ENCODE measurements around the gene MYLK.

MYLK gene

DNA sequence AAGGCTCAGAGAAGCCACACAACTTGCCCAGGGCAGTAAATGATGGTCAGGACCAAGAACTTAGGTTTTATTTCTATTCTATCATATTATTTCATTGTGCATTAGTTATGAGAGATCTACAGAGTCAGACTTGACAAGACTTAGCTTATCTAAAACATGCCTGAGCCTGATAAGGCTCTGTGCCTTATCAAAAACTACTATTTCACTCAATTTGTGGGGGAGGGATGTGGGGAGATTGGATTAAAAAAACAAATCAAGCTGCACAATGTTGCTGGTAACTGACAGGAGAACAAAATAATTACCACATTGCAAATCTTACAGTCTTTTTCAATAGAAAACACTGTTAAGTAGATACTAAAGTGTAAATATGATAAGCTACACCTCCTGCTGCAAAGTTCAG, 315.3 kb downstream of the MYLK start:
- H3K9me3 ChIP-seq (ENCODE audit: control insufficient read depth, insufficient read depth, low read depth, low read length) = no peaks in the 10 kb centered on the region
- H3K9ac ChIP-seq (ENCODE audit: low read length) = no peak overlapping the region
- no peak overlapping the region for H3K27ac ChIP-seq (ENCODE audit: low read depth, low read length)
- H3K27me3 ChIP-seq (ENCODE audit: control insufficient read depth, insufficient read depth, low read length) = no peaks in the 10 kb centered on the region
- peaks cover 10% of the 10 kb centered on the region for H3K4me1 ChIP-seq (ENCODE audit: control insufficient read depth, insufficient read depth, low read length)
- no peaks in the 10 kb centered on the region for H3K36me3 ChIP-seq (ENCODE audit: control insufficient read depth, insufficient read depth, low read length)
- no peak overlapping the region for H3K4me3 ChIP-seq (ENCODE audit: low read depth, low read length)

GRCh38 chr3:123568034-123568433, 316.1 kb downstream of the MYLK start:
- Histone ChIP-seq H3K27ac (ENCODE audit: low read depth, low read length) (no peak overlapping the region), H3K4me1 (ENCODE audit: control insufficient read depth, insufficient read depth, low read length) (peaks cover 10% of the 10 kb centered on the region), H3K27me3 (ENCODE audit: control insufficient read depth, insufficient read depth, low read length) (no peaks in the 10 kb centered on the region), H3K36me3 (ENCODE audit: control insufficient read depth, insufficient read depth, low read length) (no peaks in the 10 kb centered on the region), H3K4me3 (ENCODE audit: low read depth, low read length) (no peak overlapping the region), H3K9me3 (ENCODE audit: control insufficient read depth, insufficient read depth, low read depth, low read length) (no peaks in the 10 kb centered on the region), H3K9ac (ENCODE audit: low read length) (no peak overlapping the region)

DNA sequence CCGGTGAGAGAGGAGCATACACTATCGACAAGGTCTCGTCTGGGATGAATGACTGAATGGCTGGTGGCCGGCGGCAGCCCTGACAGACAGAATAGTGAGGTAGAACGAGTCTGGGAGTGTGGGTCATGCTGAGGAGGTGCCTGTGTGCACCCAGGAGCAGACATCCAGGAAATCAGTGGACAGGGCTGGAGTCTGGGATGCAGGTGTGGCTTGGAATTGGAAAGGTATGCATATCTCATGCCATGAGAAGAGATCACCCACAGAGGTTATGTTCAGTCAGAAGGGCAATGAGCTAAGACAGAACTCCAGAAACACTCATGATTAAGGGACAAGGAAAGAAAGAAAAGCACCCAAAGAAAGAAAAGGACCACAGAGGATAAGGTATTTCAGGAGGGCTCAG, 320.1 kb downstream of the MYLK start:
- no peaks in the 10 kb centered on the region for H3K36me3 ChIP-seq (ENCODE audit: control insufficient read depth, insufficient read depth, low read length)
- no peaks in the 10 kb centered on the region for H3K27me3 ChIP-seq (ENCODE audit: control insufficient read depth, insufficient read depth, low read length)
- no peak overlapping the region for H3K27ac ChIP-seq (ENCODE audit: low read depth, low read length)
- no peak overlapping the region for H3K9ac ChIP-seq (ENCODE audit: low read length)
- H3K9me3 ChIP-seq (ENCODE audit: control insufficient read depth, insufficient read depth, low read depth, low read length) = no peaks in the 10 kb centered on the region
- no peak overlapping the region for H3K4me3 ChIP-seq (ENCODE audit: low read depth, low read length)
- no peaks in the 10 kb centered on the region for H3K4me1 ChIP-seq (ENCODE audit: control insufficient read depth, insufficient read depth, low read length)

GRCh38 chr3:123562547-123562946, 321.6 kb downstream of the MYLK start:
- no peaks in the 10 kb centered on the region for H3K36me3 ChIP-seq (ENCODE audit: control insufficient read depth, insufficient read depth, low read length)
- no peaks in the 10 kb centered on the region for H3K9me3 ChIP-seq (ENCODE audit: control insufficient read depth, insufficient read depth, low read depth, low read length)
- no peaks in the 10 kb centered on the region for H3K4me1 ChIP-seq (ENCODE audit: control insufficient read depth, insufficient read depth, low read length)
- no peak overlapping the region for H3K4me3 ChIP-seq (ENCODE audit: low read depth, low read length)
- H3K9ac ChIP-seq (ENCODE audit: low read length) = no peak overlapping the region
- no peak overlapping the region for H3K27ac ChIP-seq (ENCODE audit: low read depth, low read length)
- H3K27me3 ChIP-seq (ENCODE audit: control insufficient read depth, insufficient read depth, low read length) = no peaks in the 10 kb centered on the region

DNA sequence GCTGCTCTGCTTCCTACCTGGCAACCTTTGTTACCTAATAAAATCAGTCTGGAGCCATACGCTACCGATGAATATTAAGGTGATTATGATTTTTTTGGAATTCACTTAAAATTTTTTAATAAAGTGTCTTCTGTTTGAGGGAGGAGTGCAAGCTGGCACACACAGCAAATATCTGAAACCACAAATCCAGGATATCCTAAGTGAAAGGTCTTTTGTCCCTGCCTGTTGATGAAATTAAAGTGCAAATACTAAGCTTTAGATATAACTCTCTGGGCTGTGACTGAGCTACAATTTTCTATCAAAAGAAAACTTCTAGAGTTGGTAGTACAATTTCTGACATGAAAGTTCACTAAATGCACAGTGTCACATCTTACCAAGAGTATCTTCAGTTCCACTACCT, 322.9 kb downstream of the MYLK start:
- Histone ChIP-seq H3K27me3 (ENCODE audit: control insufficient read depth, insufficient read depth, low read length) (no peaks in the 10 kb centered on the region), H3K4me3 (ENCODE audit: low read depth, low read length) (no peak overlapping the region), H3K9ac (ENCODE audit: low read length) (no peak overlapping the region), H3K36me3 (ENCODE audit: control insufficient read depth, insufficient read depth, low read length) (no peaks in the 10 kb centered on the region), H3K4me1 (ENCODE audit: control insufficient read depth, insufficient read depth, low read length) (no peaks in the 10 kb centered on the region), H3K27ac (ENCODE audit: low read depth, low read length) (no peak overlapping the region), H3K9me3 (ENCODE audit: control insufficient read depth, insufficient read depth, low read depth, low read length) (0 out of 2 replicates have a peak, but pooled peaks cover under 1% of the 10 kb centered on the region)
